Vagina (tissue), 2 donors: ENCODE results near the gene SPEF1. TPM values are rescaled to one million over a fixed set of nuclear protein-coding genes. Genes with fewer than 3 reads are reported as not detected.

Source experiments
- DNase-seq, 2 donors: peaks; one replicate each; pipeline ENCODE4 v3.0.0-alpha.2; 2017; ENCODE audit errors: extremely low spot score in 2 of 2
- H3K27ac ChIP-seq: fragments of 200-600 bp; sonication (generic); one replicate; pipeline ENCODE4 v1.5.1; 2019
- H3K27me3 ChIP-seq: fragments of 200-600 bp; sonication (generic); one replicate; pipeline ENCODE4 v1.5.1; 2019
- H3K36me3 ChIP-seq, 2 donors: fragments of 200-600 bp; sonication (generic); one replicate each; pipeline ENCODE4 v1.5.1; 2017 to 2019
- H3K4me1 ChIP-seq: fragments of 200-600 bp; sonication (generic); one replicate; pipeline ENCODE4 v1.5.1; 2019
- H3K4me3 ChIP-seq, 2 donors: fragments of 200-600 bp; sonication (generic); 1 replicate in 1 of 2; 2 replicates in 1 of 2; pipeline ENCODE4 v1.5.1; 2016 to 2019
- H3K9me3 ChIP-seq: fragments of 200-600 bp; sonication (generic); one replicate; pipeline ENCODE4 v1.5.1; 2019
- POLR2A ChIP-seq, 2 donors: fragments of 450-650 bp; IDR thresholded peaks; one replicate each; pipeline ENCODE4 v1.6.1; 2017; ENCODE audit warnings: antibody characterized with exemption in 2 of 2, mild to moderate bottlenecking in 2 of 2, moderate library complexity in 2 of 2
- POLR2AphosphoS5 ChIP-seq, 2 donors: sonication (generic); formaldehyde crosslinking; IDR thresholded peaks; one replicate each; pipeline ENCODE4 v1.9.0; 2017; ENCODE audit warnings: antibody characterized with exemption in 2 of 2, mild to moderate bottlenecking in 2 of 2, low read depth in 1 of 2; ENCODE audit not compliant: insufficient read depth in 1 of 2
- intact Hi-C: fragments of 100-400 bp; cut with DNase I; formaldehyde crosslinking; loops from one replicate; pipeline ENCODE4 v1.15.1; 2023
- total RNA-seq: library from RNA; depleted of rRNA; stranded (reverse); fragments of >200 nt; gene quantifications from one replicate; pipeline ENCODE4 v1.2.3, GENCODE V29; 2016
- TF ChIP-seq, protein P1 (sequence below), 3 experiments: fragments of 450-650 bp in 2 of 3; fragments of 200-600 bp in 1 of 3; sonication (generic) in 1 of 3; IDR thresholded peaks; one replicate each; pipeline ENCODE4 v1.5.1; 2017 to 2019; ENCODE audit warnings: antibody characterized with exemption in 3 of 3, mild to moderate bottlenecking in 2 of 3, moderate library complexity in 2 of 3

The SPEF1 gene
- total RNA-seq, 1 donor from 2014 or later, result not detected

DNA sequence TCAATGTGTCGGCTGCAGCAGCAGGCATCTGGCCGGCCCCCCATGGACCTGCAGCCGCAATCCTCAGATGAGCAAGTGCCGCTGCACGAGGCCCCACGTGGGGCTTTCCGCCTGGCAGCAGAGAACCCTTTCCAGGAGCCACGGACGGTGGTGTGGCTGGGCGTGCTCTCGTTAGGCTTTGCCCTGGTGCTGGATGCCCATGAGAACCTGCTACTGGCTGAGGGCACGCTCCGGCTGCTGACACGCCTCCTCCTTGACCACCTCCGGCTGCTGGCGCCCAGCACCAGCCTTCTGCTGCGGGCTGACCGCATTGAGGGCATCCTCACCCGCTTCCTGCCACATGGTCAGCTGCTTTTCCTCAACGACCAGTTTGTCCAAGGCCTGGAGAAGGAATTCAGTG lies 42.6 kb upstream of the SPEF1 start:
- Histone ChIP-seq H3K27ac (no peak overlapping the region), H3K27me3 (no peaks in the 10 kb centered on the region), H3K4me1 (peaks cover 24% of the 10 kb centered on the region), H3K36me3 (peaks cover 0 to 21% of the 10 kb centered on the region in 2 donors), H3K4me3 (no peak overlapping the region), H3K9me3 (no peaks in the 10 kb centered on the region)
- intact Hi-C loops, result no loop called here
- TF ChIP-seq POLR2AphosphoS5 (IDR thresholded peaks at IDR 0.05; ENCODE audit: insufficient read depth in 1 of 2, low read depth in 1 of 2), result no peak
- TF ChIP-seq, protein P1, sequence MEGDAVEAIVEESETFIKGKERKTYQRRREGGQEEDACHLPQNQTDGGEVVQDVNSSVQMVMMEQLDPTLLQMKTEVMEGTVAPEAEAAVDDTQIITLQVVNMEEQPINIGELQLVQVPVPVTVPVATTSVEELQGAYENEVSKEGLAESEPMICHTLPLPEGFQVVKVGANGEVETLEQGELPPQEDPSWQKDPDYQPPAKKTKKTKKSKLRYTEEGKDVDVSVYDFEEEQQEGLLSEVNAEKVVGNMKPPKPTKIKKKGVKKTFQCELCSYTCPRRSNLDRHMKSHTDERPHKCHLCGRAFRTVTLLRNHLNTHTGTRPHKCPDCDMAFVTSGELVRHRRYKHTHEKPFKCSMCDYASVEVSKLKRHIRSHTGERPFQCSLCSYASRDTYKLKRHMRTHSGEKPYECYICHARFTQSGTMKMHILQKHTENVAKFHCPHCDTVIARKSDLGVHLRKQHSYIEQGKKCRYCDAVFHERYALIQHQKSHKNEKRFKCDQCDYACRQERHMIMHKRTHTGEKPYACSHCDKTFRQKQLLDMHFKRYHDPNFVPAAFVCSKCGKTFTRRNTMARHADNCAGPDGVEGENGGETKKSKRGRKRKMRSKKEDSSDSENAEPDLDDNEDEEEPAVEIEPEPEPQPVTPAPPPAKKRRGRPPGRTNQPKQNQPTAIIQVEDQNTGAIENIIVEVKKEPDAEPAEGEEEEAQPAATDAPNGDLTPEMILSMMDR (IDR thresholded peaks at IDR 0.05), result no peak
- peak in 1 of 2 donors; percentile 85 for DNase-seq

DNA sequence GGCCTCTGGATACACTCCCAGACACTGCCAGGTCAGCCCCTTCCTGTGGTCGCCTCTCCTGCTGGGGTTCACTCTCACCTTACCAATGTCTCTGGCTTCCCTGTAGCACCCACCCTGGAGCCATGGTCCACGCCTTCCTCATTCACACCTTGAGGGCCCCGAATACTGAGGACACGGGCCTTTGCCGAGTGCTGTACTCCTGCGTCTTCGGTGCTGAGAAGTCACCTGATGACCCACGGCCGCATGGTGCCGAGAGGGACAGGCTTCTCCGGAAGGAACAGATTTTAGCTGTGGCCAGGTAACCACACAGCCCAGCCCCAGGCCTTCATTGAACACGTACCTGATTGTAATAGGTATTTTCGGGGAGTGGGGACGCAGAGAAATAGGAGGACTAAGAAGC lies 40.7 kb upstream of the SPEF1 start:
- TF ChIP-seq, protein P1 (IDR thresholded peaks at IDR 0.05), result no peak
- no peak for TF ChIP-seq POLR2AphosphoS5 (IDR thresholded peaks at IDR 0.05; ENCODE audit: insufficient read depth in 1 of 2, low read depth in 1 of 2)
- TF ChIP-seq POLR2A (IDR thresholded peaks at IDR 0.05), result no peak
- peaks cover 33% of the 10 kb centered on the region for H3K4me1 ChIP-seq

DNA sequence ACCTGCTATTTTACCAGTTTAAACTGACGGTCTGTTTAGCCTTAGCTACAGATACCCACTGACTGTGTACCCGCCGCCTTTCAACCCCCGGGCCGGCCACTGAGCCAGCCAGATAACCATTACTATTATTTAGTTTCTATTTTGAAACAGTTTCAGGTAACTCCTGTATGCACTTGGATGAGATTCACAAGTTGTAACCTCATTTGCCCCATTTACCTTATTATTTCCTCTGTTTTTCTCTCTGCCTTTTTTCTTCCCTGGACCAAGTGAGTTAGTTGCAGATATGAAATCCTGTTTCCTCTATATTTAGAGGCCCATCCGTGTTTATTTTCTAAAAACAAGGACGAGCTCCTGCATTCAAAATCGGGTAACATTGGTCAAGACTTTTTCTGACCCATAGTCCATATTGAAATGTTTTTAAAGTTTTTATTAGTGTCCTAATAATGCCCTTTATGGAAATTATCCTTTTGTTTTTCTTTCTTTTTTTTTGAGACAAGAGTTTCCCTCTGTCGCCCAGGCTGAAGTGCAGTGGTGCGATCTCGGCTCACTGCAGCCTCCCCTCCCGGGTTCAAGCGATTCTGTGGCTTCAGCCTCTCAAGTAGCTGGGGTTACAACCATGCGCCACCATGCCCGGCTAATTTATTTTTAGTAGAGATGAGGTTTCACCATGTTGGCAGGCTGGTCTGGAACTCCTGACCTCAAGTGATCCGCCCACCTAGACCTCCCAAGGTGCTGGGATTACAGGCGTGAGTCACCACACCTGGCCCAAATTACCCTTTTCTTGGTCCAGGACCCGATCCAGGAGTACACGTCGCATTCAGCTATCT lies 39.9 kb upstream of the SPEF1 start:
- DNase-seq, result peak in 1 of 2 donors; percentile 88
- Histone ChIP-seq H3K9me3 (no peaks in the 10 kb centered on the region), H3K4me1 (peaks cover 33% of the 10 kb centered on the region), H3K27me3 (no peaks in the 10 kb centered on the region), H3K4me3 (peak overlapping the region; percentile 54 to 87), H3K36me3 (peaks cover 0 to 21% of the 10 kb centered on the region in 2 donors), H3K27ac (peak overlapping the region; percentile 97)
- intact Hi-C loops, result no loop called here
- TF ChIP-seq POLR2A (IDR thresholded peaks at IDR 0.05), result no peak
- peak in 1 of 2 donors; percentile 1 for TF ChIP-seq POLR2AphosphoS5 (IDR thresholded peaks at IDR 0.05; ENCODE audit: insufficient read depth in 1 of 2, low read depth in 1 of 2)

More for the DNA sequence above, 40.7 kb upstream of the SPEF1 start:
- H3K27ac ChIP-seq, result no peak overlapping the region
- no peaks in the 10 kb centered on the region for H3K9me3 ChIP-seq
- intact Hi-C loops, result no loop called here
- no peak overlapping the region for H3K4me3 ChIP-seq
- H3K36me3 ChIP-seq, result peaks cover 0 to 21% of the 10 kb centered on the region in 2 donors
- DNase-seq, result peak in 1 of 2 donors; percentile 84
- no peaks in the 10 kb centered on the region for H3K27me3 ChIP-seq

DNA sequence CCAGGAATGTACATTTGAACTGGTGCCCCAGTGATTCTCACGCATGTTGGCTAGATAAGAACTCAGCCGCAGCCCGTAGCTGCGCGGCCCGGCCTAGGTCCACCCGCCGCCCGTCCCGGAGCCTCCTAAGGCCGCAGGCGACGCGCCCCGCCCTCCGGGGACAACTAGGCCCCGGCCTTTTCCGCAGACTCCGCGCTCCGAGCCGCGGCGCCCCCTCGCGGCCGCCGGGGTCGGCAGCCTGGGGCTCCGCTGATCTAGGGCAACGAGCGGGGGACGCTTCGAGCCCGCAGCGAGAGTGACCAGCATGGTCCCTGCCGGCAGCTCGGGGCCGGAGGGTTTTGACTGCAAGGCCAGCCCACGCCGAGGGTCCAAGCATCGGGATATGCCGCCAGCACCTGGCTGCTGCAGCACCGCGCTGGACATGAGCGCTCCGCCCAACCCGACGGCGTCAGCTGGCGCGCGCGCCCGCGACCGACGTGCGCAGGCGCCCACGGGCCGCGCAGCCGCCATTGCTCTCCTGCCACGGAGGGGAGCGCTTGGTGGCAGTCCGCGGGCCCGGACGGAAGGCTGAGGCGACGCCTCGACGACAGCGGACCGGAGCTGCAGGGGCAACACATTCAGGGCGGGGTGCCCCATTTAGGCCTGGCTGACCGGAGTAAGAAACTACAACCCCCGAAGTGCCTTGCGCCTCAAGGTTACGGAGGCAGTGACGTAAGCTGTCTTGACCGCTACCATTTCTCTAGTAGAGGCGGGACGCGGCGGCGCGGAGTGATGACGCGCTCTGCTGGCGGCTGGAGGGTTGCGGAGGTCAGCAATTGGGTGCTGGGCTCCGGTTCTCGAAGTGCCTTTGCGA lies 39.0 kb upstream of the SPEF1 start, which contains the start of gene AP5S1:
TSS of gene AP5S1 (plus strand) at position 500 of the 853 bp plus-strand sequence. CDS start 1,571 bp downstream, outside the sequence.
- H3K4me3 ChIP-seq, result peak within 1 kb of the TSS; percentile 54 to 87
- no peaks in the 10 kb centered on the region for H3K9me3 ChIP-seq
- no peaks in the 10 kb centered on the region for H3K27me3 ChIP-seq
- TF ChIP-seq, protein P1 (IDR thresholded peaks at IDR 0.05), result peak; percentile 99 to 100 (median 100)
- TF ChIP-seq POLR2AphosphoS5 (IDR thresholded peaks at IDR 0.05; ENCODE audit: insufficient read depth in 1 of 2, low read depth in 1 of 2), result peak; percentile 87 to 90
- peak in 1 of 2 donors; percentile 38 for TF ChIP-seq POLR2A (IDR thresholded peaks at IDR 0.05)
- DNase-seq, result peak in 1 of 2 donors; percentile 98
- H3K27ac ChIP-seq, result peak within 1 kb of the TSS; percentile 97
- peaks cover 33% of the 10 kb centered on the region for H3K4me1 ChIP-seq
- intact Hi-C loops, result no loop called here
- peaks cover 0 to 21% of the 10 kb centered on the region in 2 donors for H3K36me3 ChIP-seq

DNA sequence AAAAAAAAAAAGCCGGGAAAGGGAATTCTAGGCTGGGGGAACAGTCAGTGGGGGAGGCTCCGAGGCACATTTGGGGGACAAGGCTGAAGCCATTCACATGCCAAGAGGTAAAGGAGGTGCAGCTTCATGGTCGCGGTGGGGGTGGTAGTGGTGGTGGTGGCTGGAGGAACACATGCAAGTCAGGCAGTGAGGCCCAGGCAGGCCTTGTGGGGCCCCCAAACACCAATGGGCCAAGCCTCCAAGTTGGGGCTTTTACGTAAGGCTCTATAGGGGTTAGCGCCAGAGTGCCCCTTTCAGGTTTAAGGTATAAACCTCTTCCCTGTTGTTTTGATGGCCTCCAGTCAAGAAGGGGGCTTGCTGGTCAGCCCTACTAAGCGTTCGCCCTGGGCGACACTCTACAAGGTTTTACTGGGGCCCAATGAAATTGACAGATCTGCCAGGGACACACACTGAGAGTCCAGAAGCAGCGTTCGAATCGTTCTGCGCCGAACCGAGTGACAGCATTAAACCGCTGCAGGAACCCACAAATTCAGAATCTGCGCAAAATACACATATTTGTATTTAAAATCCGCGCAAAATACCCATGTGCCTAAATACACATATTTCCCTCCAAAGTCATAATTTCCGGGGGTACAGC lies 38.3 kb upstream of the SPEF1 start:
- H3K4me3 ChIP-seq, result peak overlapping the region; percentile 54 to 87
- DNase-seq, result peak in 1 of 2 donors; percentile 88

More for the DNA sequence above, 38.3 kb upstream of the SPEF1 start:
- Histone ChIP-seq H3K9me3 (no peaks in the 10 kb centered on the region), H3K4me1 (peaks cover 33% of the 10 kb centered on the region), H3K27ac (peak overlapping the region; percentile 97), H3K36me3 (peaks cover 0 to 20% of the 10 kb centered on the region in 2 donors), H3K27me3 (no peaks in the 10 kb centered on the region)
- TF ChIP-seq POLR2A (IDR thresholded peaks at IDR 0.05) (no peak), POLR2AphosphoS5 (IDR thresholded peaks at IDR 0.05; ENCODE audit: insufficient read depth in 1 of 2, low read depth in 1 of 2) (no peak)
- TF ChIP-seq, protein P1 (IDR thresholded peaks at IDR 0.05), result no peak
- intact Hi-C loops, result loop anchor here (2.0 kb wide), 1 partner anchor 33 kb away; the partner anchor contains the start of gene CENPB
